Colon (tissue), 2 donors: Measurements from ENCODE around the gene CALHM6.
"Not testable (repeated sequence)": the region's sequence is repeated elsewhere in the genome, so short reads cannot be mapped to it uniquely, and the experiment has no call there.

Experiments
- FAIRE-seq: peaks from 2 replicates; lab custom pipeline; 2012; peaks lifted over from hg19 to GRCh38; lab: Jason Lieb, UNC
- donor health status: control.
- donor health status: control.

Gene CALHM6

GRCh38 chr6:116482780-116483179, 21.6 kb downstream of the CALHM6 start:
- no peak for FAIRE-seq

- no peak for FAIRE-seq
Observed at GRCh38 chr6:116483616-116484015, 22.4 kb downstream of the CALHM6 start.

- FAIRE-seq, result no peak
Observed at GRCh38 chr6:116485559-116486184, 24.5 kb downstream of the CALHM6 start.

GRCh38 chr6:116491610-116492330, 30.6 kb downstream of the CALHM6 start:
- FAIRE-seq, result no peak

- FAIRE-seq, result no peak
Observed at GRCh38 chr6:116492331-116493067, 31.3 kb downstream of the CALHM6 start.

GRCh38 chr6:116495161-116495560, 34.0 kb downstream of the CALHM6 start:
- not testable (repeated sequence) for FAIRE-seq

GRCh38 chr6:116497113-116497676, 36.0 kb downstream of the CALHM6 start:
- FAIRE-seq, result no peak

- FAIRE-seq, result no peak
Observed at GRCh38 chr6:116500969-116501433, 39.8 kb downstream of the CALHM6 start.

GRCh38 chr6:116507324-116507723, 46.1 kb downstream of the CALHM6 start:
- FAIRE-seq, result no peak

- no peak for FAIRE-seq
Observed at GRCh38 chr6:116508527-116508926, 47.4 kb downstream of the CALHM6 start.

GRCh38 chr6:116511424-116512110, 50.4 kb downstream of the CALHM6 start, which contains the start of gene CALHM5:
Gene CALHM5, plus strand, starts transcription at chr6:116511639. Its CDS starts 58 bp downstream, at chr6:116511697.
- no peak for FAIRE-seq

GRCh38 chr6:116512111-116512559, 51.0 kb downstream of the CALHM6 start:
- no peak for FAIRE-seq

GRCh38 chr6:116512734-116513133, 51.6 kb downstream of the CALHM6 start:
- no peak for FAIRE-seq
